Adrenal gland (tissue), 12 donors: ENCODE measurements around the gene ECE2. TPM values are rescaled to one million over a fixed set of nuclear protein-coding genes. Genes with fewer than 3 reads are reported as not detected.

ENCODE experiments used
- DNase-seq, 7 donors: peaks; one replicate each; pipeline ENCODE4 v3.0.0-alpha.2; 2019 to 2020
- H3K27ac ChIP-seq, 5 donors: fragments of 200-600 bp; sonication (generic) in 4 of 5; 1 replicate in 3 of 5; 2 replicates in 2 of 5; pipeline versions ENCODE4 v1.5.1 to v1.8.0; 2016 to 2020; ENCODE audit warnings: mild to moderate bottlenecking in 1 of 5
- H3K27me3 ChIP-seq: fragments of 200-600 bp; 2 replicates; pipeline ENCODE4 v1.8.0; 2021
- H3K36me3 ChIP-seq, 2 donors: fragments of 200-600 bp; replicated peaks in 1 of 2; 1 replicate in 1 of 2; 2 replicates in 1 of 2; pipeline versions ENCODE4 v1.5.1 to v1.8.0; 2018 to 2022
- H3K4me1 ChIP-seq, 2 donors: fragments of 200-600 bp; replicated peaks in 1 of 2; 1 replicate in 1 of 2; 2 replicates in 1 of 2; pipeline versions ENCODE4 v1.5.1 to v1.8.0; 2018 to 2021
- H3K4me3 ChIP-seq, 4 donors: fragments of 200-600 bp; sonication (generic) in 3 of 4; one replicate each; pipeline ENCODE4 v1.5.1; 2016 to 2018
- H3K9me3 ChIP-seq, 3 donors: fragments of 200-600 bp; sonication (generic) in 1 of 3; replicated peaks in 1 of 3; 1 replicate in 2 of 3; 2 replicates in 1 of 3; pipeline versions ENCODE4 v1.5.1 to v1.8.0; 2016 to 2021
- POLR2A ChIP-seq, 2 donors: fragments of 450-650 bp; IDR thresholded peaks; one replicate each; pipeline ENCODE4 v1.6.1; 2017; ENCODE audit warnings: antibody characterized with exemption in 2 of 2, mild to moderate bottlenecking in 2 of 2, moderate library complexity in 1 of 2
- WGBS, 4 donors: extraction: QIAGEN DNeasy Blood & Tissue Kit in 2 of 4; methylation state at CpG; one replicate each; pipeline versions ENCODE4 v1.1.5 to v1.1.7; 2013 to 2017; 5-methylcytosine and 5-hydroxymethylcytosine counted together
- intact Hi-C, 2 donors: fragments of 100-400 bp; cut with DNase I; formaldehyde crosslinking; loops; one replicate each; pipeline versions ENCODE4 v1.14.1 to v1.15.0; 2022 to 2023
- polyA plus RNA-seq, 3 donors: library from polyadenylated mRNA; stranded (reverse); fragments of 200-250 nt in 2 of 3; fragments of 350-450 nt in 1 of 3; fragmentation: Illumina TruSeq in 1 of 3; extraction: RNeasy Lipid Tissue Mini Kit (QIAGEN cat#74804) in 1 of 3; gene quantifications; one replicate each; pipeline ENCODE4 v1.2.3, GENCODE V29; 2013 to 2014
- total RNA-seq, 9 donors: library from RNA; depleted of rRNA in 4 of 9; stranded (reverse); fragments of >200 nt in 4 of 9; fragments of 120-200 nt in 1 of 9; fragmentation: NEBNext Ultra II Directional in 1 of 9; extraction: Animal tissue kit (Norgen Biotek cat#: 25700) in 1 of 9; gene quantifications; one replicate each; pipeline versions ENCODE4 v1.1.0 to v1.2.4, GENCODE V29; 2013 to 2023
- TF ChIP-seq, protein P1 (sequence below), 6 experiments: fragments of 450-650 bp in 4 of 6; fragments of 200-600 bp in 2 of 6; sonication (generic) in 1 of 6; IDR thresholded peaks; 1 replicate in 5 of 6; 2 replicates in 1 of 6; pipeline versions ENCODE4 v1.5.1 to v1.8.0; 2016 to 2021; ENCODE audit warnings: antibody characterized with exemption in 6 of 6, mild to moderate bottlenecking in 2 of 6, moderate library complexity in 1 of 6
- donor health status: healthy with polysubstance abuse.
- donor health status: Bipolar disorder and iron deficiency.
- donor health status: DM: yes; HTN: yes; CAD: no.
- donor health status: DM: no; HTN: no; CAD: no.
- donor health status: DM: no; HTN: no; CAD: no.
- donor health status: DM: yes; HTN: yes; CAD: no.

The ECE2 gene
- total and polyA plus RNA-seq, 12 donors: 0.27 to 15.2 (median 5.8) TPM; not detected in 4

DNA sequence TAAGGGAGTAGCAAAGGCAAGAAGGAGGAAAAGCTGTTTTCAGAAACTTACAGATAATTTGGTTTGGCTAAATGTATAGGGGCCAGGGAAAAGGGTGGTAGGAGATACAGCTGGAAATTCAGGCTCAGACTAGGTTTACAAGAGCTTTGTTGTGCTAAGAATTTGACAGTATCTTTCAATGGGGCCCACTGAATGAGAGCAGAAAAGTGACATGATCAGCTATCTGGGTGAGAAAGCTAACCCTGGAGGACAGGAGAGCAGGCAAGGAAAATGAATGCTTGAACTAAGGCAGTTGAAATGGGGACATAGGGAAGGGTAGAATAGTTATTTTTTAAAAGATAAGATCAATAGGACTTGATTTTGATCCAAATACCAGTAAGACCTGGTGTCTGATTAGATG lies 35.8 kb downstream of the ECE2 start:
- H3K36me3 ChIP-seq: peaks cover 0 to 25% of the 10 kb centered on the region in 2 donors
- DNase-seq: no peak
- no peak overlapping the region for H3K4me3 ChIP-seq
- no peaks in the 10 kb centered on the region for H3K27me3 ChIP-seq
- H3K4me1 ChIP-seq: peaks cover 9 to 15% of the 10 kb centered on the region in 2 donors
- no peak overlapping the region for H3K27ac ChIP-seq
- H3K9me3 ChIP-seq: no peaks in the 10 kb centered on the region
- intact Hi-C loops: no loop called here
- no peak for TF ChIP-seq POLR2A (IDR thresholded peaks at IDR 0.05)
- TF ChIP-seq, protein P1, sequence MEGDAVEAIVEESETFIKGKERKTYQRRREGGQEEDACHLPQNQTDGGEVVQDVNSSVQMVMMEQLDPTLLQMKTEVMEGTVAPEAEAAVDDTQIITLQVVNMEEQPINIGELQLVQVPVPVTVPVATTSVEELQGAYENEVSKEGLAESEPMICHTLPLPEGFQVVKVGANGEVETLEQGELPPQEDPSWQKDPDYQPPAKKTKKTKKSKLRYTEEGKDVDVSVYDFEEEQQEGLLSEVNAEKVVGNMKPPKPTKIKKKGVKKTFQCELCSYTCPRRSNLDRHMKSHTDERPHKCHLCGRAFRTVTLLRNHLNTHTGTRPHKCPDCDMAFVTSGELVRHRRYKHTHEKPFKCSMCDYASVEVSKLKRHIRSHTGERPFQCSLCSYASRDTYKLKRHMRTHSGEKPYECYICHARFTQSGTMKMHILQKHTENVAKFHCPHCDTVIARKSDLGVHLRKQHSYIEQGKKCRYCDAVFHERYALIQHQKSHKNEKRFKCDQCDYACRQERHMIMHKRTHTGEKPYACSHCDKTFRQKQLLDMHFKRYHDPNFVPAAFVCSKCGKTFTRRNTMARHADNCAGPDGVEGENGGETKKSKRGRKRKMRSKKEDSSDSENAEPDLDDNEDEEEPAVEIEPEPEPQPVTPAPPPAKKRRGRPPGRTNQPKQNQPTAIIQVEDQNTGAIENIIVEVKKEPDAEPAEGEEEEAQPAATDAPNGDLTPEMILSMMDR (IDR thresholded peaks at IDR 0.05): no peak

DNA sequence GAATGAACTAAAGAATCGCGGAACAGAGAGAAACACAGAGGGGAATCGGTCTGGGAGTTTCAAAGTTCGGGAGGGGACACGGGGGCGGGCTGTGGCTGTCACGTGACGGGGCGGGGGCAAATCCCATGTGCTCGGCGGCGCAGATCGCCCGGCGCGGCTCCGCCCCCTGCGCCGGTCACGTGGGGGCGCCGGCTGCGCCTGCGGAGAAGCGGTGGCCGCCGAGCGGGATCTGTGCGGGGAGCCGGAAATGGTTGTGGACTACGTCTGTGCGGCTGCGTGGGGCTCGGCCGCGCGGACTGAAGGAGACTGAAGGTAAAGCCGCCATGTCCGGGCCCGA lies 38.5 kb downstream of the ECE2 start, which contains the start of gene EIF4G1:
EIF4G1 (plus strand) TSS at position 244 of the 337 bp plus-strand sequence. CDS start 1,191 bp downstream, outside the sequence.
- peak within 1 kb of the TSS; percentile 49 to 99 (median 92) for H3K4me3 ChIP-seq
- H3K4me1 ChIP-seq: peaks cover 33 to 40% of the 10 kb centered on the region in 2 donors
- H3K36me3 ChIP-seq: peaks cover 0 to 25% of the 10 kb centered on the region in 2 donors
- WGBS, 4 donors: 0 to 1% (median 0%) methylated on average over 2 to 40 of the region's 40 CpGs
- H3K27ac ChIP-seq: peak within 1 kb of the TSS; percentile 94 to 100 (median 96)
- DNase-seq: peak; percentile 94 to 97 (median 96)
- TF ChIP-seq POLR2A (IDR thresholded peaks at IDR 0.05): peak in 1 of 2 donors; percentile 88
- TF ChIP-seq, protein P1 (IDR thresholded peaks at IDR 0.05): no peak
- intact Hi-C loops: no loop called here
- no peaks in the 10 kb centered on the region for H3K27me3 ChIP-seq
- H3K9me3 ChIP-seq: no peaks in the 10 kb centered on the region

DNA sequence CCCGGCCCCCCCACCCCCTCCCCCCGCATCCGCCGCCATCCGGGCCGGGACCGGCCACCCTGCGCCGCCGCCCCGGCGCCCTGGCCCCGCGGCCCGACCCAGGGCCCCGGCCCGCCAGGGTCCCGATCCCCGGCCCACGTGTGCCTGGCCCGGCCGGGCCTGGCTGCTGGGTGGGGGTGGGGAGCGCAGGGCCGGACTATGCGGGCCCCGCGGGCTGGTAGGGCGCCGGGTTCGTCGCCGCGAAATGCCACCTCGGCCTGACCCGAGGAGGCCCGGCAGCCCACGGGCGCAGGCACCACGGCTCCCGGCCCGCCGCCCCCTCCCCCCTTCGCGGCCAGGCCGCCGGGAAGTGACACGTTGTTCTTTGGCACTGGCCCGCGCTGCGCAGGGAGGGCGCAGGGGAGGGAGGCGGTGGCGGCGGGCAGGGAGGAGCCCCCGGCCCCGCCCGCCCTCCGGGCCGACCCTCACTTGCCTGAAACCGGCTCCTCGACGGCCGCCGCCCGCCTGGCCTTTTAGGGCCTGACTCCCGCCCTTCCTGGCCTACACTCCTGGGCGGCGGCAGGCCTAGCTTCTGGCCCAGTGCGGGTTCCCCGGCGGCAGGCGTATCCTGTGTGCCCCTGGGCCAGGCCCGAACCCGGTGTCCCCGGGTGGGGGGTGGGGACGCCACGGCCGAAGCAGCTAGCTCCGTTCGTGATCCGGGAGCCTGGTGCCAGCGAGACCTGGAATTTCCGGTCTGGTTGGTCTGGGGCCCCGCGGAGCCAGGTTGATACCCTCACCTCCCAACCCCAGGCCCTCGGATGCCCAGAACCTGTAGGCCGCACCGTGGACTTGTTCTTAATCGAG lies 39.1 kb downstream of the ECE2 start:
- peaks cover 0 to 25% of the 10 kb centered on the region in 2 donors for H3K36me3 ChIP-seq
- WGBS, 4 donors: 0 to 1% (median 0%) methylated on average over 14 to 84 of the region's 89 CpGs
- intact Hi-C loops: no loop called here
- peak overlapping the region; percentile 94 to 100 (median 96) for H3K27ac ChIP-seq
- TF ChIP-seq, protein P1 (IDR thresholded peaks at IDR 0.05): peak in 1 of 6 experiments; percentile 3
- TF ChIP-seq POLR2A (IDR thresholded peaks at IDR 0.05): peak; percentile 4 to 46
- DNase-seq: peak; percentile 83 to 91 (median 85)
- peak overlapping the region; percentile 49 to 99 (median 92) for H3K4me3 ChIP-seq
- H3K27me3 ChIP-seq: no peaks in the 10 kb centered on the region
- no peaks in the 10 kb centered on the region for H3K9me3 ChIP-seq
- H3K4me1 ChIP-seq: peaks cover 37 to 46% of the 10 kb centered on the region in 2 donors

DNA sequence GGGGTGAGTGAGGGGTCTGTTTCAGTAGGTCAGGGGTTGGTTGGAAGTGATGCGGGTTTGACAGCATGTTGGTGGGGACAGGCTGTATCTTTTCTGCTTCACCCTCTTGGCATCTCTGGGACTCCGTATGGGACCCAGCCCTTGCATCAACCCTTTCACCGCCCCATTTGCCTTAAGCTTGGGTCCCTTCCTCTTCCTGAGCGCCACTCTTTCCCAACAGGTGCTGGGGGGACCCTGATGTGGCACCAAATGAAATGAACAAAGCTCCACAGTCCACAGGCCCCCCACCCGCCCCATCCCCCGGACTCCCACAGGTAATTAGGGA lies 39.7 kb downstream of the ECE2 start:
- WGBS, 4 donors: 0 to 8% (median 6%) methylated on average over 4 to 6 of the region's 6 CpGs
- intact Hi-C loops: no loop called here
- Histone ChIP-seq H3K9me3 (no peaks in the 10 kb centered on the region), H3K36me3 (peaks cover 0 to 29% of the 10 kb centered on the region in 2 donors), H3K27ac (peak overlapping the region; percentile 94 to 100 (median 96)), H3K4me3 (peak overlapping the region; percentile 49 to 99 (median 92)), H3K27me3 (no peaks in the 10 kb centered on the region), H3K4me1 (peaks cover 42 to 50% of the 10 kb centered on the region in 2 donors)
- TF ChIP-seq POLR2A (IDR thresholded peaks at IDR 0.05): no peak
- TF ChIP-seq, protein P1 (IDR thresholded peaks at IDR 0.05): no peak
- no peak for DNase-seq
